Muscle layer of colon (tissue), 2 donors: ENCODE results near the gene EVA1A.

Source experiments
- H3K27ac ChIP-seq: one replicate; pipeline ENCODE4 v1.7.0; 2013; ENCODE audit warnings: low read depth, mild to moderate bottlenecking, low read length, moderate library complexity
- H3K27me3 ChIP-seq, 2 donors: one replicate each; pipeline ENCODE4 v1.7.0; 2013; ENCODE audit warnings: low read length in 2 of 2, mild to moderate bottlenecking in 2 of 2; ENCODE audit not compliant: insufficient read depth in 2 of 2, control insufficient read depth in 1 of 2
- H3K36me3 ChIP-seq: one replicate; pipeline ENCODE4 v1.7.0; 2013; ENCODE audit warnings: mild to moderate bottlenecking, low read length; ENCODE audit not compliant: insufficient read depth
- H3K4me1 ChIP-seq: one replicate; pipeline ENCODE4 v1.7.0; 2013; ENCODE audit warnings: mild to moderate bottlenecking, low read length; ENCODE audit not compliant: insufficient read depth
- H3K4me3 ChIP-seq, 2 donors: one replicate each; pipeline ENCODE4 v1.7.0; 2013; ENCODE audit warnings: low read length in 2 of 2, low read depth in 1 of 2, mild to moderate bottlenecking in 1 of 2, moderate library complexity in 1 of 2
- H3K9ac ChIP-seq: one replicate; pipeline ENCODE4 v1.7.0; 2013; ENCODE audit warnings: low read length
- H3K9me3 ChIP-seq: one replicate; pipeline ENCODE4 v1.7.0; 2013; ENCODE audit warnings: mild to moderate bottlenecking, low read length
- donor health status: abdominal sarcoma.
- donor health status: Adenocarcinoma of cecum.

EVA1A gene

GRCh38 chr2:75602724-75603342 is 42.1 kb upstream of the EVA1A start:
- Histone ChIP-seq H3K4me1 (no peaks in the 10 kb centered on the region), H3K27ac (no peak overlapping the region), H3K9ac (no peak overlapping the region), H3K27me3 (peaks cover 0 to 6% of the 10 kb centered on the region in 2 donors), H3K9me3 (no peaks in the 10 kb centered on the region), H3K36me3 (no peaks in the 10 kb centered on the region), H3K4me3 (no peak overlapping the region)

DNA sequence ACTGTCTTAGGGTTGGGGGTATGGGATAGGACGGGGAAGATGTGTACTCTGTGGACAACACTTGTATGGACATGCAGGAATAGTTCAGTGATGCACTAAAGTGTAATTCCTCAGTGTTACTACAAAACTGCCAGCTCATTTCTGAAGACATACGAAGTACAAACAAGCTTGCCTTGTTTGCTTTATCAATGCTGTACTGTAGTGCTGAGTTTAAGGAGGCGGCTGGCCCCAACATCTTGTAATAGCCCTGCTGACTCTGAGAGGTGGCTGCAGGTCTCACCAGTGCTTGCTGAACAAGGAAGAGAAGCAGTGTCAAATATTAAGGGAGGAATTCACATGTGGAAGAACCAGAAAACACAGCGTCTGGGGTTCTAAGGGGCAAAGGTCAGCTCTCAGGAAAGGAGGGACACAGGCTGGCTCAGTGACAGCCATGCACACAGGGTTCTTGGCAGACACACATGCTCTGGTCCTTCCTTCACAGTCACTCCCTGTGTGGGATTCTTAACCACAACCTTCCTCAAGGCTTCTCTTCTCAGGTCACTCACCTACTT is 39.8 kb upstream of the EVA1A start:
- no peaks in the 10 kb centered on the region for H3K9me3 ChIP-seq
- no peak overlapping the region for H3K9ac ChIP-seq
- no peaks in the 10 kb centered on the region for H3K4me1 ChIP-seq
- no peak overlapping the region for H3K4me3 ChIP-seq
- H3K27ac ChIP-seq, result no peak overlapping the region
- H3K36me3 ChIP-seq, result no peaks in the 10 kb centered on the region
- H3K27me3 ChIP-seq, result peaks cover 0 to 5% of the 10 kb centered on the region in 2 donors

DNA sequence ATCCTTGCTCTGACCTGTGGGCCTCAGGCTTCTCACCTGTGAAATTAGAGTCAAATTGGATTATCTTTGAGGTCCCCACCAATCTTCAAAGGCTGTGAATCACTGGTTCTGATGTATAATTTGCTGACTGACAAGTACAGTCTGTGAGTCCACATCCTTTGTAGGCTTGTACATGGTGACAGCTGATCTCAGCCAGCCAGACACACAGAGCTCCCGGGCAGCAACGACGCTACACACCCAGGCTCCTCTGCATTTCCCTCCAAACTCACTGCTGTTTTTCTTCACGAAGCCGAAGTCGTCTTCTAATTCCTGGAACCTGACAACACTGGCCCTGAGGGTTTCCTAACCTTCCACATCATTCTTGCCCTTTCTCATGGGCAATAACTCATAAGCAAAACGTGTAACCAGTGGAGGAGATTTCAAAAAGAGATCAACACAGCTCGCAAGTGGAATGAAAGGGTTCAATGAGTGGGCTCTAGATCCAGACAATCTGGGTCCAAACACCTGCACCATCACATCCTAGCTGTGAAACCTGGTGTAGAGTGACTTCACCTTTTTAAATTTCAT is 37.9 kb upstream of the EVA1A start:
- H3K9me3 ChIP-seq, result no peaks in the 10 kb centered on the region
- H3K27me3 ChIP-seq, result no peaks in the 10 kb centered on the region
- H3K4me1 ChIP-seq, result no peaks in the 10 kb centered on the region
- H3K4me3 ChIP-seq, result no peak overlapping the region
- no peaks in the 10 kb centered on the region for H3K36me3 ChIP-seq
- no peak overlapping the region for H3K9ac ChIP-seq
- H3K27ac ChIP-seq, result no peak overlapping the region

DNA sequence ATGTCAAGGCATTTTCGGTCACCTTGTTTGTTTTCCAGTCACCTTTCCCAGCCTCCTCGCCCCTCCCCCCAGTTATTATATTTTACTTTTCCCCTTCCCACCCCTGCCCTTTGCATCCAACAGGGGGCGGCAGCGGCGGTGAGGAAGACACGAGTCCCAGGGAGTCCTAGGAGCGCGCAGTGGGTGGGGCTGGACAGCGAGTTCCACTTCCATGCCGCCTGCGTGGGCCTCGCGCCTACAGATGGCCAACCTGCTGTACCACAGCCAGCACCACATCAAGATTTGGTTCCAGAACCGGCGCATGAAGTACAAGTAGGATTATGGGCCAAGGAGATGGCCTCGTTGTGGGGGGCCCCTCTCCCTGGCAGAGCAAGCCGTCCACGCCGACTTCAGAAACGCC is 37.2 kb upstream of the EVA1A start:
- H3K27me3 ChIP-seq, result no peaks in the 10 kb centered on the region
- H3K9ac ChIP-seq, result no peak overlapping the region
- no peak overlapping the region for H3K4me3 ChIP-seq
- H3K4me1 ChIP-seq, result no peaks in the 10 kb centered on the region
- no peaks in the 10 kb centered on the region for H3K36me3 ChIP-seq
- H3K27ac ChIP-seq, result no peak overlapping the region
- H3K9me3 ChIP-seq, result no peaks in the 10 kb centered on the region

GRCh38 chr2:75596784-75597183 is 36.0 kb upstream of the EVA1A start:
- no peaks in the 10 kb centered on the region for H3K4me1 ChIP-seq
- no peaks in the 10 kb centered on the region for H3K9me3 ChIP-seq
- H3K36me3 ChIP-seq, result no peaks in the 10 kb centered on the region
- no peaks in the 10 kb centered on the region for H3K27me3 ChIP-seq
- no peak overlapping the region for H3K9ac ChIP-seq
- no peak overlapping the region for H3K27ac ChIP-seq
- no peak overlapping the region for H3K4me3 ChIP-seq

GRCh38 chr2:75595541-75596395 is 35.0 kb upstream of the EVA1A start:
- Histone ChIP-seq H3K4me1 (no peaks in the 10 kb centered on the region), H3K27me3 (no peaks in the 10 kb centered on the region), H3K27ac (no peak overlapping the region), H3K4me3 (no peak overlapping the region), H3K36me3 (no peaks in the 10 kb centered on the region), H3K9me3 (no peaks in the 10 kb centered on the region), H3K9ac (no peak overlapping the region)

GRCh38 chr2:75594596-75594995 is 33.9 kb upstream of the EVA1A start:
- Histone ChIP-seq H3K4me1 (no peaks in the 10 kb centered on the region), H3K9ac (no peak overlapping the region), H3K27ac (no peak overlapping the region), H3K36me3 (no peaks in the 10 kb centered on the region), H3K27me3 (no peaks in the 10 kb centered on the region), H3K9me3 (no peaks in the 10 kb centered on the region), H3K4me3 (no peak overlapping the region)

GRCh38 chr2:75592888-75593287 is 32.1 kb upstream of the EVA1A start:
- no peak overlapping the region for H3K4me3 ChIP-seq
- no peaks in the 10 kb centered on the region for H3K4me1 ChIP-seq
- H3K27me3 ChIP-seq, result no peaks in the 10 kb centered on the region
- H3K9me3 ChIP-seq, result no peaks in the 10 kb centered on the region
- no peak overlapping the region for H3K27ac ChIP-seq
- H3K36me3 ChIP-seq, result no peaks in the 10 kb centered on the region
- H3K9ac ChIP-seq, result no peak overlapping the region

- Histone ChIP-seq H3K27ac (no peak overlapping the region), H3K27me3 (no peaks in the 10 kb centered on the region), H3K4me3 (no peak overlapping the region), H3K9ac (no peak overlapping the region), H3K9me3 (no peaks in the 10 kb centered on the region), H3K4me1 (no peaks in the 10 kb centered on the region), H3K36me3 (no peaks in the 10 kb centered on the region)
These were observed 31.3 kb upstream of the EVA1A start for GRCh38 chr2:75592030-75592429.

- Histone ChIP-seq H3K4me1 (no peaks in the 10 kb centered on the region), H3K36me3 (no peaks in the 10 kb centered on the region), H3K9me3 (no peaks in the 10 kb centered on the region), H3K27ac (no peak overlapping the region), H3K4me3 (no peak overlapping the region), H3K27me3 (no peaks in the 10 kb centered on the region), H3K9ac (no peak overlapping the region)
These were observed 28.8 kb upstream of the EVA1A start for GRCh38 chr2:75589391-75590105.

DNA sequence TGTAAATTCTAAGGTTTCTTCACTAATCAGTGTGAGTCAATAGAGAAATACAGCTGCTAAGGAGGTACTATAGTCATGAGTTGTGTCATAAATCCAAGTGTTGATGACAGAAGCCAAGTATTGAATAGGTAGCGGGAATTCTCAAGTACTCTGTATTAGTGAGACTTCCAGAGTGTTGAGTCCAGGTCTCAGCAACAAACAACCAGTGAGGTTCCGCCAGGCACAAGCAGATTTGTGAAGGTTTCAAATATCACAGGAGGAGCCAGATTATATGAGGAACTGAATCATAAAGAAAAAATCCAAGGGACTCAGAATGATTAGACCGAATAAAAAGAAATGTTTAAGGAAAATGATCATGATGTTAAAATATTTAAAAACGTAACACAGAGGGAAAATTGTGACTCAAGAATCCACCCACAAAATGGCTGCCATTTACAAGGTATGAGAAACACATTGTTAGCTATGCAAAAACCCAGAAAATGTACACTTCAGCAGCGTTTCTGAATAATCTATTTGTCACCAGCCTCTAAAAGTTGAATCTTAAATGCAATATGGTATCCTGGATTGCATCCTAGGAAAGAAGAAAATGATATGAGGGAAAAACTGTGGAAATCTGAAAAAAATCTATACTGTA is 27.3 kb upstream of the EVA1A start:
- Histone ChIP-seq H3K27ac (no peak overlapping the region), H3K4me3 (no peak overlapping the region), H3K36me3 (no peaks in the 10 kb centered on the region), H3K4me1 (no peaks in the 10 kb centered on the region), H3K9ac (no peak overlapping the region), H3K27me3 (no peaks in the 10 kb centered on the region), H3K9me3 (no peaks in the 10 kb centered on the region)
